ENCODE results near the gene PLAU.

Gene PLAU

DNA sequence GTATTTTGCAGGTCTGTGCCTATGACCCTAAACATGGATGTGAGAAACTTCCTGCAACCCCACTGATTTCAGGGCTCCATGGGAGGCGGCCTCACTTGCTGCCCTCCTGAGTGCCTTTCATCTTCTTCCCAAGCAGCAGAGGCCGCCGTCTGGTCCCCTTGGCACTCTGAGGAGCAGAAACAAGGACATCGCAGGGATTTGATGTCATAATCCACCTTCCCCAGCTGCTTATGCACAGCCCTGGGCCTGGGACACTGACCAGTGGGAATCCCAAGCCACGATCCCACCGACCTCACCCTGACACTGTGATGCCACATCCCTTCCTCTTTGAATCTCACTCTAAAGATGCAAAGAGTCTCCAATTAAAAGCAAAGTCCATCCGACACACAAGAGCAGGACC, 44.3 kb upstream of the PLAU start:
- Histone ChIP-seq H3K36me3 (ENCODE audit: insufficient read depth, low read length) (peaks cover 3% of the 10 kb centered on the region; the same call in 1 of the 2 replicates), H3K4me2 (ENCODE audit: low read length) (no peak overlapping the region), H3K27ac (ENCODE audit: low read depth, low read length, poor library complexity, severe bottlenecking) (peak overlapping the region; percentile 85), H3K9me2 (ENCODE audit: low read depth, low read length) (no peaks in the 10 kb centered on the region), H3K27me3 (ENCODE audit: insufficient read depth, low read length) (no peaks in the 10 kb centered on the region), H3K9me3 (ENCODE audit: low read length) (no peaks in the 10 kb centered on the region), H3K4me1 (ENCODE audit: insufficient read depth, low read length, severe bottlenecking) (peaks cover 19% of the 10 kb centered on the region), H3F3A (ENCODE audit: insufficient read depth, low read length) (no peaks in the 10 kb centered on the region; the same call in 1 of the 2 replicates), H4K20me1 (ENCODE audit: insufficient read depth, low read length) (no peaks in the 10 kb centered on the region), H3K79me2 (ENCODE audit: insufficient read depth, low read length) (no peaks in the 10 kb centered on the region), H2AFZ (ENCODE audit: low read length) (no peak overlapping the region), H3K4me3 (ENCODE audit: low read depth, low read length, poor library complexity, severe bottlenecking) (no peak overlapping the region), H3K9ac (ENCODE audit: low read length) (no peak overlapping the region; the same call in 1 of the 2 replicates)
- TF ChIP-seq CTCF (IDR thresholded peaks at IDR 0.05; ENCODE audit: low read length), result no peak

DNA sequence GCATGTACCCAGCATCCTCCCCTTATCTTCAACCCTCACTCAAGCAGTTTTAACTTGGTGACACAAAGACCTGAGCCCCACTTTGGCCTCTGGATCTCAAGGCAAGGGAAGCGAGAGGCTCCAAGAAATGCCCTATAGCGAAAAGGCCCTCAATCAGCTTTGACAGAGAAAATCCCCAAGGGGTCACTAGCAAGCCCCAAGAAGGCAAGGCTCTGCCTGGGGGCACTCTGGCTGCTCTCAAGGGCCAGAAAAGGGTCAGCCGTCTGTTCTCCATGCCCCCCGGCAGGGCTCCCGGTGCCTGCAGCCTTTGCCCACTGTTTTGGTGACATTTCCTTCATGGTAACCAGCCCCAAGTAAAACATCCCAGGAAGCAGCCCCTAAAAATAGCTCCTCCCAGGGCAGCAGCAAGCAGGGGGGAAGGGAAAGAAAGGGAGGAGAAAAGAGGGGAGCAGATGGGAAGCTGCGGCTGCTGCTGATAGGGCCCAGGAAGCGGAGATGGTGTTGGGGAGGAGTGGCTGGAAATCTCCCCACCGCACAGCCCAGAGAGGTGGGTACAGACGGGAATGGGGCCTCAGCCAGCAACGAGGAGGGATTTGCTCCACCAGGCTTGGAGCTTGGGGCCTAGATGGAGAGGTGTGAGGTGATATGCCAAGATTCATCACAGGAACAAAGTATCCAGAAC, 43.7 kb upstream of the PLAU start:
- Histone ChIP-seq H3K4me3 (ENCODE audit: low read depth, low read length, poor library complexity, severe bottlenecking) (no peak overlapping the region), H3K9me3 (ENCODE audit: low read length) (no peaks in the 10 kb centered on the region), H3K79me2 (ENCODE audit: insufficient read depth, low read length) (no peaks in the 10 kb centered on the region), H3K4me2 (ENCODE audit: low read length) (no peak overlapping the region), H3K27ac (ENCODE audit: low read depth, low read length, poor library complexity, severe bottlenecking) (peak overlapping the region; percentile 10), H3K27me3 (ENCODE audit: insufficient read depth, low read length) (no peaks in the 10 kb centered on the region), H3K9ac (ENCODE audit: low read length) (no peak overlapping the region), H3K9me2 (ENCODE audit: low read depth, low read length) (no peaks in the 10 kb centered on the region), H4K20me1 (ENCODE audit: insufficient read depth, low read length) (no peaks in the 10 kb centered on the region), H3K36me3 (ENCODE audit: insufficient read depth, low read length) (peaks cover 3% of the 10 kb centered on the region; the same call in 1 of the 2 replicates), H2AFZ (ENCODE audit: low read length) (no peak overlapping the region), H3F3A (ENCODE audit: insufficient read depth, low read length) (no peaks in the 10 kb centered on the region; the same call in 1 of the 2 replicates), H3K4me1 (ENCODE audit: insufficient read depth, low read length, severe bottlenecking) (peaks cover 19% of the 10 kb centered on the region)
- no peak for TF ChIP-seq EZH2 (IDR thresholded peaks at IDR 0.05; ENCODE audit: borderline replicate concordance, low read length)
- TF ChIP-seq CTCF (IDR thresholded peaks at IDR 0.05; ENCODE audit: low read length), result no peak

GRCh38 chr10:73867871-73868631, 42.9 kb upstream of the PLAU start:
- Histone ChIP-seq H3F3A (ENCODE audit: insufficient read depth, low read length) (peaks cover 3% of the 10 kb centered on the region; the same call in 1 of the 2 replicates), H3K9ac (ENCODE audit: low read length) (no peak overlapping the region), H3K36me3 (ENCODE audit: insufficient read depth, low read length) (peaks cover 3% of the 10 kb centered on the region; the same call in 1 of the 2 replicates), H3K27me3 (ENCODE audit: insufficient read depth, low read length) (no peaks in the 10 kb centered on the region), H4K20me1 (ENCODE audit: insufficient read depth, low read length) (no peaks in the 10 kb centered on the region), H3K4me2 (ENCODE audit: low read length) (no peak overlapping the region), H3K4me3 (ENCODE audit: low read depth, low read length, poor library complexity, severe bottlenecking) (no peak overlapping the region), H3K9me3 (ENCODE audit: low read length) (no peaks in the 10 kb centered on the region), H3K79me2 (ENCODE audit: insufficient read depth, low read length) (no peaks in the 10 kb centered on the region), H3K27ac (ENCODE audit: low read depth, low read length, poor library complexity, severe bottlenecking) (no peak overlapping the region), H2AFZ (ENCODE audit: low read length) (no peak overlapping the region), H3K4me1 (ENCODE audit: insufficient read depth, low read length, severe bottlenecking) (peaks cover 26% of the 10 kb centered on the region), H3K9me2 (ENCODE audit: low read depth, low read length) (no peaks in the 10 kb centered on the region)
- TF ChIP-seq EZH2 (IDR thresholded peaks at IDR 0.05; ENCODE audit: borderline replicate concordance, low read length) (no peak), CTCF (IDR thresholded peaks at IDR 0.05; ENCODE audit: low read length) (no peak)

Measured in OCI-LY1 (cell line).